Non-pigmented ciliary epithelial cell (primary cell): ENCODE data around the gene HOXB6.

Experiments
- DNase-seq: peaks from one replicate; pipeline ENCODE4 v3.0.0-alpha.2; 2010; ENCODE audit warnings: low read depth

Gene HOXB6

DNA sequence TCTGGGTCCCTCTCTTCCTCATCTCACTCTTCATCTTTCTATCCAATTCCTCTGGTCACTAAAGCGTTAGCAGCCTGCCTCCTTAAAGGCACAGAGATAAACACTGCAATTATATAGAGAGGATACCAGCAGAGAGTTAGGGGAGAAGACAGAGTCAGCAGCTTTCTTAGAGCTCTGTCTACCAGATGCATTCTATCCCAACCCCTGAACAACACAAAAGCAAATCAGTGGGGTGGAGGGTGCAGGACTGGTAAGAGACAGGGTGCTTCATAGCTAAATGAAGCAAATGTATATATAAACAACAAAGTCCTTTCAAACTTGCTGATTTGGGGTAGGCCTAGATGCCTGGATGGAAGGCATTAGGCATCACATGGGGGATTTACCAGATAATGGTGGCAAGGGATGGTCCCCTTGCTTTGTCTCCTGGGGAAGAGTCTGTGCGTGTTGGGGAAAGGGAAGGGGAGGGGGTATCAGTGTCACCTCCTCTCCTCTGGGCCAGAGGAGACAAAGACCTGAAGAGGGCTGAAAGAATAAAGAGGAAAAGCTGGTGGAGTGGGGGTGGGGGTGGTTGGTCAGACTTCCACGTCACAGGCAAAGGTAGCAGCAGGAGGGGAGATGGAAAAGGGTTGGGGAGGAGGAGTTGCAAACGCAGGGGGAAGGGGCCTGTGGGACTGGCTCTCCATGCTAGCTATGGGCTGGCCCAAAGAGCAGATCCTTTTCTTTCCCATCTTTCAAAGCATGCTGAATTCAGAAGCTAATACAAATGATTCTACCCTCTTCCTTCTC is 38.7 kb downstream of the HOXB6 start:
- DNase-seq = no peak

DNA sequence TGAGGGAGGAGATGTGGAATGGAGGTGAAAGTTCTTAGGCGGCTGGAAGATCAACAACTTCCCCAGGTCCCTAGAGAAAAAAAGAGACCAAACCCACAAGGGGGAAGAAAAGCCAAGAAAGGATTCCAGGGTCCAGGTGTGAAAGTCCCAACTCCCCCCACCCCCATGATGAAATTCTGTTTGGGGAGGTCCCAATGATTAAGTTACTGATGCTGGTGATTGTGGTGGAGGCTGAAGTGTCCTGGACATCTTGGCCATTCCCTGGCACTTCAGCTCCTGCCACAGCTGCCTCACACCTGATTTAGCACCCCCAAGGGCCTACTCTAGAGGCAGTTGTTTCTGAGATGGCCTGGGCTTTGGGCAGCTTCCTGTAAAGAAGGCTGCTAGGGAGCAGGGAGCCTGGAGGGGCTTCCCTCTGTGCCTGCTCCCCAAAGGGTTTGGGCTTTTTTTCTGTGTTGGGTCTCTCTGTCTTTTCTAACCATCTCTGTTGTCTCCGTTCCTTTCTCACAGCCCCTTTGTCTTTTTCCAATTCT is 39.7 kb downstream of the HOXB6 start:
- DNase-seq = no peak

DNA sequence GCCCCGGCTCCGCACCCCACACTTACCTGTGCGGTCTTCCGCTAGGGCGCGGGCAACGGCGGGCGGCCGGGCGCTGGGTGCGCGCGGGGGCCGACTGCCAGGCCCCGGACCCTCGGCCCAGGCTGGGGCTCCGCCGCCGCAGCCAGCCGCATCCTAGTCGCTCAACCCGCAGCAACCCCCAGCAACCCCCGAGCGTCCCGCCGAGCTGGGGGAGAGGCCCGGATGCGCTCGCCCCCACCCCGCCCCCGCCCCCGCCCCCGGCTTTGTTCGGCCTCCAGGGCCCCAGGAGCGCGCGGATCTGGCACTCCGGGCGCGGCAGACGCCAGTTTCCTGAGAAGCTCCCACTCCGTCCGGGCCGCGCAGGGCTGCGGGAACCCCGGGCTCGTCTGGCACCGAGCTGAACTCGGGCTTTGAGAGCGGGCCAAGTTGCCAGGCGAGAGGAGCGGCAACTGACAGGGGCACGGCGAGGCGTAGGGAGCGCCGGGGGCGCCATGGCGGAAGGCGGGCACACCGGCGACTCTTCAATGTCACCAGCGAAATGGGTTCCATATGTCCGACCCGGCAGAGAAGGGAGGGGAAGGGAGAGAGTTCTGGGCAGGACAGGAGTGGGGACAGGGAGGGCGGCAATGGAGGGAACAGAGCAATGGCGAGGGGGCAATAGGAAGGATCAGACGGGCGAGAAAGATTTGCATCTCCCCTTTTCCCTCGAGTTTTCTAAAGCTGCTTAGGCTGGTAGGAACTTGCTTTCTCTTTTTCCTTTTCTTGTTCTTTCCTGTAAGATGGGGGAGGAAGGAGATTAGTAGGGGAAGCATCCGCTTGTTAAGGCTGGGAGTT is 40.4 kb downstream of the HOXB6 start:
- DNase-seq = no peak

DNA sequence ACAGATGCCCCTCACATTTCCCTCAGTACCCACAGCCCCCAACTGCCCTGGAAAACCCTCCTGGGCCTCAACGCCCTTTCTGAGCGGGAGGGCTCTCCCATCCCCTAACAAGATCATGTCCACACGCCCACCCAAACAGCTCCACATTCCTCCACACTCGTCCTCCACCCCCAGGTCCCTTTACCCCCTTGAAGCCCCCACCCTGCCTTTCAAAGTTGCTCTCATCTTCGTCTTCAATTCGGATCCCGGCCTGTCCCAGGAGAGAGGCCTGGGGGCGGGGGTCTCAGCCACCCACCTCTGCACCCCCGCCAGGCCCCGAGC is 41.0 kb downstream of the HOXB6 start:
- no peak for DNase-seq

DNA sequence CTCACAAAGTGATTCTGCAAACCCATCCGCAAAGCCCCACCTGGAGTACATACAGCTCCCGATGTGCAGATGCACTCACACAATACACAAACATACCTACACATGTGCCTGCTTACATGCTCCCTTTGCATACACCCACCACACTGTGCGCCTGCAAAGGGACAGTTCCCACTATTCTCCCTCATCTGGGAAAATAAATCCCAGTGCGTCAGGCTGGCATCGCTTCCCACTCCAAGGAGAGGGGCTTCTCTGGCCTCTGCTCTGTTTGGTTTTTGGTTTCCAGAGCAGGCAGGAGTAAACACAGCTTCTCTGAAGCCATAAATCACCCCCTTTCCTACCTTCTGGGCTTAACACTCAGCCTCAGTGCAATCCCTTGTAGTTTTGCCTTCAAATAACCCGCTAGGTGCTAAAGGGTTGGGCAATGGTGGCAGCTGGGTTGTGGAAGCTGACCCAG is 41.4 kb downstream of the HOXB6 start:
- DNase-seq = no peak

DNA sequence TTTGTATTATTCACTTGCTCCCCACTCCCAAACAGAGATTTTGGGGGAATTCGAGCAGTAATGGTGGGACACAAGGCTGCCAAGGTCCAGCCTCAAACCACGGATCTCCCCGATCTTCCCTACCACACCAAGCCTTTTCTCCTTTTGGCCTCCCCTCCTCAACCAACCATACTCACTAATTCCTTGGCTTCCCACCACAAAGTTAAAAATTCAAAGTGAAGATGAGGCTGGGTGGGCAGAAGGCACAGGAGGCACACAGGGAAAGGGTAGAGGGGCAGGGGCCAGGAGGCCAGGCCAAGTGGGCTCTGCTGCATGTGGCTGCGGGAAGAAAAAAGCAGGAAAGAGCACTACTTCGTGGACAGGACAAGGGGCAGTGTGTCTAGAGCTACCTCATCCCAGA is 41.9 kb downstream of the HOXB6 start:
- no peak for DNase-seq

DNA sequence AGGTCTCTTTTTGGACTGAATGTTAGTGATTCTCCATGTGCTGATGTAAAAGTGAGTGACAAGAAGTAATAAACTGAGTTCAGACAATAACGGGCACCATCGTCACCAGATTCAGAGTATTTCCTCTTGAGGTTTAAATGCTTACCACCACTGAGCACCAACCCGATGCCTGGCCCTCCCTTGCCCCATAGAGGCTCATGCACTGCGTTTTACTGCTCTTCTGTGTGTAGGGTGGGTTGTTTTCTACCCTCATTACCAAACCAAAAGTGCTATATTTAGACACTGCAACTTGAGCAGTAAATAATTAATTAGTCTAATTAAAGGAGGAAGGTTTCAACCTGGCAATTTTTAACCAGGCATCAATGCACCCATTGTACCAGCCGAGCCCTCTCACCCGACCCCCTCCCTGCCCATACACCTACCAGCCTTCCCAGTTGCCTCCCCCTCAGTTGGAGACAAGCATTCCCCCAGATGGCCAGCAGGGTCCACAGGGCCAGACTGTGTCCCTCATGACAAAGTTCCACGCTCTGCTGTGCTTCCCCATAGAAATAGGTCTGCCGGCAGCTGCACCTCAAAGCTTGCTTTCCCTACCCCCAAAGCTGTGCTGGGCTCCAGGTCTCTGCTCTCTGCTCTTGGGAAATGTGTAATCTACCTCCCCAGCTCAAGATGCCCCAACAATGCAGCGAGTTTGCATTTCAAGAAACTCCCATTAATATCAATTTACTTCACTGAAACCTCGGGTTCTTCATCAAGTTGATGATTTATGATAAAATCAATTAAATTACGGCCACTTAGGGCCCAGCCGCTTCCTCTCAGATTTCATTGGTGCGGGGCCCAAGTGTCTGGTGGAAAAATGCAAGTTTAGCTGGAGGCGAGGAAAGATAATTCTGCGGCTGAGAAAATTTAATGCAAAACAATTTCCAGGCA is 42.6 kb downstream of the HOXB6 start:
- no peak for DNase-seq

DNA sequence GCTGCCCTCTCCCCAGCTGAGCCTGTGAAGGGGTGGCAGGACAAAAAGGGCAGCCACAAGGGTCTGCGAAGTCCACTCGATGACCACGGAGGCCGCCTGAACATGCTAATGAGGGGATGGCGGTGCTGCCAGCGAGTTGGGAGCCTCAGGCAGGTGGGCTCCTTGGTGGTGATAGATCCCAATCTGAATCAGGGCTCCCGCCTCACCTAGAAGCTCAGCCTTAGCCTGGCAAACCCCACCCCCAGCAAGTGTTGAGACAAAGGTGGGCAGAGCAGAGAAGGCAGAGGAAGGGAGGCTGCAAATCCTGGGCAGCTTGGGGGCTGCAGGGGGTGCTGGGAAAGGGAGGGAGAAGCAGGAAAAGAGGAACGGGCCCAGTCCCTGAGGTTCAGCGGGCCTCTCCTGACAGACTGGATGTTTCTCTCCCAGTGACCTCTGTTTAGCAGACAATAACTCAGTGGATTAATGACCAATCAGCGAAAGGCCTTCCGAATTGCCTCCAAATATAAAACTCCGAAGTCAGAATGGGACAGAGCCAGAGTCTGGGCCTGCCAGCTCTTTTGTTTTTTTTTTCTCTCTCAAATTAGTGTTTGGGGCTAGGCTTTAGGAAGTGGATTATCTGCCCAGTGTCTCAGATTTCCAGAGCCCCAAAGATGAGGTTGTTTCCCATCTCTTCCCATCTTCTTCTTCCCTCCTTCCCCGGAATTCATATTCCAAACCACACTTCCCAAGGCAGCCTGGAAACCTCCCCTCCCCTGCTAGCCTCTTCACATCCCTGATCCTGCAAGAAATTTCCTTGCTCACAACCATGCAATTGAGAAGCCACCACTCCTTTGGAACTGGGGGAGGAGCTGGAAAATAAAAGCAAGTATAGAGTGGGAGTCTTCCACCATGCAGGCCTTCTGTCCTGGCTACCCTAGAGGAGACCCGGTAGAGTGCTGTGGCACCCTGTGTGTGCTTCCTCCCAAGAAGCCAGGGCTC is 44.7 kb downstream of the HOXB6 start:
- DNase-seq = no peak

DNA sequence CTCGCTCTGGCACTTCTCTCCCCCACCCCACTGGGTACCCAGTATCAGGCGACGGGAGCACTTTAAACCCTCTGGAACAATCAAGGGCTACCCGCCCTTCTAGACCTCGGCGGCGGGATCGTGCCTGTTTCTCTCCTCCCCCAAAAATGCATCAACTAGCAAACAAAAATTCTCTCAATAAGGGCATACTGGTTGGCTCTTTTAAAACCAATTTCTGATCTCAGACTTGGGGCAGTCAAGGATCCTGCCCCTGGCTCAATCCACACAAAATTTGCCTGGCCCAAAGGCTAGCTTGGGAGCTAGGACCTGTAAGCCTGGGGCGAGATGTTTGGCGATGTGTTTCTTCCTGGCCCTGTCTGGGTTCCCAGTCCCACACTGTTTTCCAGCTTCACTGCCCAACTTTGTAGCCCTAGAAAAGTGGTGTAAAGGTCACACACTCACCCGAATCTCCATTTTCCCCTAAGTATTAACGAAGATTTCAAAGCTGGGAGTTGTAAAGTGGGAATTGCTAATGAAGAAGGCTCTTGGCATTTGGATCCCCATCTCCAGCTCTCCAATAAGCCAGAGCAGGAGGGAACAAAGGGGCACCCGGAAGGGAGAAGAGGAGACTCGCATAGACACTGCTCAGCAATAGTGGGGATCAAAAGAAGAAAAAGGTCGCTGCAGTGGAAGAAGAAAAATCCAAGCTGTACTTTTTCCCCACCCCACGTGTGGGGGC is 45.5 kb downstream of the HOXB6 start:
- DNase-seq = no peak

DNA sequence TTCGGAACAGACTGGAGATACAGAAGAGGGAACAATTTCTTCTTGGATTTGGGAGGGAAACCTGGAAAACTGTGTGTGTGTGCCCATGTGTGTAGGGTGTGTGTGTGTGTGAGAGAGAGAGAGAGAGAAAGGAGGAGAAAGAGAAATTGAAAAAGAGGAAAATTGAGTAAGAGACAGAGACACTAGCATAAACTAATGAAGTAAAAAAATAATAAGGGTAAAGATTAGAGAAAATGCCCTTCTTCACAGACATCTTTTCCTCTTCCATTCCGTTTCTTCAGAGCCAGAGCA is 46.0 kb downstream of the HOXB6 start:
- no peak for DNase-seq

DNA sequence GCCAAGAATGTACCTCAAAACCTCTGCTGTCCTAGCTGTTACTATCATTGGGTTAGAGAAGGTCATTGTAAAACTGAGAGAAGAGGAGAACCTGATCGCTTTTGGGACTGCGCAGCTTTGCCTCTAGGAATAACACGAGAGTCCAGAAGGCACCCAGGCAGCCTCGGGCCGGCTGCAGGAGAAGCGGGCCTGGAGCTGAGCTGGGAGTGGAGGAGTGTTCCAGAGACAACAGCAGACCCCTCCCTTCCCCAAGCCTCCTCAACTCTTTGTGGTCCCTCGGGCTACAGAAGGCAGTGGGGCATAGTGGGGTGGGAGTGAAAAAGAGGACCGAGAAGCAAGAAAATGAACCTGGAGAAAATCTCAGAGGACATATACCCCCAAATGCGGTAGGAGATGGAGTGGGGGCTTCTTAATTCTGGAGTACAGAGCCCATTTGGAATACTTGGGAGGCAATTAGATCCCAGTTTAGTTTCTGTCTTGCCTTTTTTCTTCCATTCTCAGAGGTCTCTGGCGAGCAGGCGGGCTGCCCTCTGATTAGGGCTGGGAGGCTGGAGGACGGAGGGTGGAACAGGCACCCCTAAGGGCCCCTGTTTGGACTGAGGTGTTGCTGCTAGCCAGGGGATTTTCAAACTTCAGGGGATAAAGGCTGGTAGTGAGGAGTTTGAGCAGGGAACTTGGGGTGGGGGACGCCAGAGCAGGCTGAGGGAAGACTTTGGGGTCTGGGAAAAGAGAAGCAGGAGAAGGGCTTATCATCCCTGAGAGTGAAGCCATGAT is 46.5 kb downstream of the HOXB6 start:
- no peak for DNase-seq

DNA sequence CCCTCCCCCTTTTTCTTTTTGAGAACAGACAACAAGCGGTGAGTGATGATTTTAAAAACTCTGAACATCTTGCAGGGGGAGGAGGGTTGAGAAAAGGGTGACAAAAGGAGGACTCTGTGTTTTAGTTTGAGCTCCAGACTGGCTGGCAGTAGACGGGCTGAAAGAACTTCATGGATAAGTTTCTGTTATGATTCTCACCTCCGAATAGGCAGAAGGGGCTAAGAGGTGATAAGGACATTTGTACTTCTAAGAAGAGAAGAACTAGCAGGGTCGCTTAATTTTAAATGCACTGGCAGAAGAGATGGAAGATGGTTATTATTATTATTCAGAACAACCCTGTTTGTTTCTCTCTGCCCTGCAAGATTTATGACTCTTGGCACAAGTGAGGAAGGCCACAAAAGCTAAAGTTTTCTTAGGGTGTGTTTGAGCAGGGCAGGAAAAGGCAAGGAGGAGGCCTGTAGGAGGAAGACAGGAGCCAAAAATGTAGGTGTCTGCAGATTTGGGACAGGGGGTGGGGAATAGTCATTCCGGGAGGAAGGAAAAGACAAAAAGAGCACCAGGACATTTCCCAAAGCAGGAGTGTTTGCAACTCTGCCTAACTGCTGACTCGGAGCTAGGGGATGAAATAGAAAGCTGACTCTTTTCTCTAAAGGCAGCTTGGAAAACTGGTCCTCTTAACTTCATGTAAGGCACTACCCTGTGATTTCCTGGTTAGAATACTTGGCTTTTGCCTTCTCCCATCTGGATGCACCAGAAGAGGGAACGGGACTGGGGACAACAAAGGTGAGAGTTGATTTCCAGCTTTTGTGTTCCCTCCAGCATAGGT is 48.0 kb downstream of the HOXB6 start:
- DNase-seq = no peak

DNA sequence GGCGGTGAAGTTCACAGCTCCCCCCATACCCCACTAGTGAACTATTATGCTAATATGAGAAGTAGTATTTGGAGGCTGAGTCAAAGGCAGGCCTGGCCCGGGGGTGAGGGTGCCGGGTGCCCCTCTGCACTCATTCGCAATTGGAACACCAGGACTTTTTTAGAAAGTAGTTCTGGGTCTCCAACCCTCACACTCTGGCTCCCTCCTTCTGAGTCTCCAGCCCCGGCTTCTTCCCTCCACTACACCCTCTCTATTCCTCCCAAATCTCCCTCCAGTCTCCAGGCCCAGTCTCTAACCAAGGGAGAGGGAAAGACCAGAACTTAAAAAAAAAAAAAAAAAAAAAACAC is 48.6 kb downstream of the HOXB6 start:
- no peak for DNase-seq

DNA sequence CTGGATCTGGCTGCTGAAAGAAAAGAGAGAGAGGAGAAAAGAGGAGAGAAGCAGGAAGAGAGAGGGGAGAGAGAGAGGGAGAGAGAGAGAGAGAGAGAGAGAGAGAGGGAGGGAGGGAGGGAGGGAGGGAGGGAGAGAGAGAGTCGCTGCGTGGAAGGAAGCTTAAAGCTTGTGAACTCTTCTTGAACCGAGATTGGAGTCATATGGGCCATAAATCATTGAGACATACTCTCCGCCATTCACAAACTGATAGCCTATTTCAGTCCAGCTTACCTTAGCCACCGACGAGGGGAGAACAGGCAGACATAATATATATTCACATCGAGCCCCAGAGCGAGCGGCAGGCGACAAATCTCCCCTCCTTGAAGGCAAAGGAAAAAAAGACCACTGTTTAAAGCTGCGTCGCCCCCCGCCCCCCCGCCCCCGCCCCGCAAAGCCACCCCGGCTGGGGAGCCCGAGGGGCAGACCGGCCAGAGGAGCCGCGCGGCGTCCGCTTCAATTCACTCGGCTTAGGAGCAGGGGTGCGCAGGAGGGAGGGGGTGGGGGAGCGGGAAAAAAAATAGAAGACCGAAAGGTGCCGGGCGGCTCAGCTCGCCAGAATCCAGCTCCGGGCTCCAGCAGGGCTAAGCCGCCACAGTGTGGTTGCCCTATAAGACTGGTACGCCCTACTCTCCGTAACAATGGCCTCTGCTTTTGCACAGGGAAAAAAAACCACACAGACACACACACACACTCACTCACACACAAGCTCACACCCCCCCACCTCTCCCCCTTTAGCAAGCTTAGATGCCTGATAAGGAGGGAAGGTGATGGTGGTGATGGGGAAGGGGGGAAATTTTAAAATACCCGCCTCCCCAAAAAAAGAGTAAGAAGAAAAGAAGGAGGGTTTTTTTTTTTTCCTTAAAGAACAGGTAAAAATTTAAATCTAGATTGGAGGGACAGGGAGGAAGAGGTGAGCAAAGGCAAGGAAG is 49.2 kb downstream of the HOXB6 start:
- DNase-seq = peak; percentile 17

DNA sequence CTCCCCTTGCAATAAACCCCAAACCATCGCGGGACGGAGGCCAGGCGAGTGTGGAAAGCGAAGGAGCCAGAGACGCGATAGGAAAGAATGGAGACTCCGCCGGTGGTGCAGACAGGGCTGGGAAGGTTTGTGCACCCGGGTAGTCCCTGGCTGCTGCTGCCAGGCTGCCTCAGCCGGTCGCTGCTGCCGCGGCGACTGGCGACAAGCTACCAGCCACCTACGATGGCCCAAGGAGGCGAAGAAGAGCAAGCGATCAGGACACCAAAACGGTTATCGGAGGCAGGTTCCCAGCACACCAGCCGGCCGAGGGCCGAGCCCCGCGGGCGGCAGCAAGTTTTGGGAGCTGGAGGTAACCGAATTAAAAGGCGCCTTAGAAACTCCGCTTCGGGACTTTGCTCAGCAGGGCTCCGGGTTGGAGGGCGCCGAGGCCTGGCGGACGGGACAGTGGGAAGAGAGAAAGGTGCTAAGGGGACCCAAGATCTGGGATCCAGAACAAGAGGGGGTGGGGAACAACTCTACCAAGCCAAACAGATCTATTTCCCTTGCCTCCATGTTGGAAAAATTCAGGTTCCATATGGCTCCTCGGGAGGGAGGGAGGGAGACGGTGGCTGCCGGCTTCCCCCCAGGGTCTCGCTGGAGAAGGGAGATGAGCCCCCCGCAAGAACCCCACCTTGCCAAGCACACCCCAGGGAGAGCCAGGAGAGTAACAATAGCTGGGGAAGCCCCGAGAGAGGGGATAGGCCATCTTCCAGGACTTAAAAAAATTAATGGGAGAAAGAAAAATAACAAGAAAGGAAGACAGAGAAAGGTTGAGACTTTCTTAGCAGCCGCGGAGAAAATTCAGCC is 50.2 kb downstream of the HOXB6 start:
- no peak for DNase-seq

DNA sequence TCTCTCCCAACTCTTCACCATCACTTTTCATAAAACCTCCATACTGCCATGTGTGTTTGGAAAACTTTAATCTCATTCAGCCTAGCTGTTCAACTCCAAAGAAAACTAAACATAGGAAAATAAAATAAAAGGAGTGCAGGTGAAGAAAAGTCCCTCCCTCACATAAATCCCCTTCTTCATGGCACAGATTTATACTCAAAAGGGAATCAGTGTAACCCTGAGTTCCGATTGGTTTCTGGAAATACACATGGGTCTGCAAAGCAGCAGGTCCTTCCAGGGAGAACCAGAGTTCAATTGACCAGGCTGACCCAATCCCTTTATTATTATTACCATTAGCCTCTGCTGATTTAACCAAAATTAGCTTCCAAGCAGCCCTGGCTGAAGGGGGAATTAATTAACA is 51.0 kb downstream of the HOXB6 start:
- DNase-seq = no peak

DNA sequence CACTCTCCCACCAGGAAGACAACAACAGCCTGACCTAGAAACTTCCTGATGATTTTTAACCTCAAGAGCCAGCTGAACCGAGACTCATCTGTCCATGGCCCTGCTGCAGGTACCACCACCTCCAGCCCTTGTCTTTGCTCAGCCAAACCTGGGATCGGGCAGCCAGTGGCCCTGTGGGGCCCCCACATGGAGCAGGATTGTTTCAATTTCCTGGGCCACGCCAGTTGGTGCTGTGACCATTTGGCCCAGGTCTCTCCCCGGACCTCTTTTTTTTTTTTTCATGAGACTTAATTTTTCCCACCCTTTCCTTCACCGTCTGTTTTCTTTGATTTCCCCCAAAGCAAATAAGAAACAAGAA is 51.6 kb downstream of the HOXB6 start:
- no peak for DNase-seq
